HG02970 (cell line): ENCODE data around the gene ATP6AP2.
"Not testable (repeated sequence)": the region's sequence is repeated elsewhere in the genome, so short reads cannot be mapped to it uniquely, and the experiment has no call there.

ENCODE experiments used
- ATAC-seq: cut with Tn5 transposase; IDR thresholded peaks from one replicate; pipeline ENCODE4 v1.9.1; 2021; ENCODE audit warnings: mild to moderate bottlenecking, moderate library complexity, moderate number of reproducible peaks; ENCODE audit not compliant: unreplicated experiment, low FRiP score

Gene ATP6AP2, protein sequence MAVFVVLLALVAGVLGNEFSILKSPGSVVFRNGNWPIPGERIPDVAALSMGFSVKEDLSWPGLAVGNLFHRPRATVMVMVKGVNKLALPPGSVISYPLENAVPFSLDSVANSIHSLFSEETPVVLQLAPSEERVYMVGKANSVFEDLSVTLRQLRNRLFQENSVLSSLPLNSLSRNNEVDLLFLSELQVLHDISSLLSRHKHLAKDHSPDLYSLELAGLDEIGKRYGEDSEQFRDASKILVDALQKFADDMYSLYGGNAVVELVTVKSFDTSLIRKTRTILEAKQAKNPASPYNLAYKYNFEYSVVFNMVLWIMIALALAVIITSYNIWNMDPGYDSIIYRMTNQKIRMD

DNA sequence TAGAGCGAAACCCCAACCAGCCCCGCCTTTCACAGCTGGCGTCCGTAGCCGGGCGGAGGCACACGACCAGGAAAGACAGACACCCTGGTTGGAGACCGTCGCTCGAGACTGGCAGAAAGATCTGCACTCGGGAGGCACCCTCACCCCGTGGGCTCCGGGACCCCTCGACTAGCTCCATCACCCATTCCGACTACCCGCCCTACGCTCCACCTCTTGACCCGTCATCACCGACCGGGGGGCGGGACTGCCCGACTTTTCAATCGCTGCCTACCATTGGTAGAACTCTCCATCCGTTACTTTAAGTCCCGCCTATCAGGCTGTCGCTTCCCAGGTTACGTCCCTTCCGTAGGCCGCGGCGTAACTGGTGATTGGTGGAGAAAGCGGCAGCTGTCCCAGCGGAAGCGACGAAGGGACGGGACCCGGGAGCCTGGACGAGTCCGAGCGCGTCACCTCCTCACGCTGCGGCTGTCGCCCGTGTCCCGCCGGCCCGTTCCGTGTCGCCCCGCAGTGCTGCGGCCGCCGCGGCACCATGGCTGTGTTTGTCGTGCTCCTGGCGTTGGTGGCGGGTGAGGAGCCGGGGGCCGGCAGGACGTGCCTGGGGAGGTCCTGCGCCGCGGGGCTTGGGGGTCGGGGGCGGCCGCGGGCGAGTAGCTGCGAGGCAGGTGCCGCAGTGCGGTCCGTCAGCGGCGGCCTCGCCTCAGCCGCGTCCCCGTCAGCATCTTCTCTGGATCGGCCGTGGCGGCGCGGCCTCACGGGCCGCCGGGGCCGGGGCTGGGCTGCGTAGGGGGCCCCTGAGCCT, at the start of gene ATP6AP2:
Gene ATP6AP2, plus strand, starts transcription at position 434 of the 799 bp plus-strand sequence. Its CDS starts 96 bp downstream, at position 530.
- ATAC-seq: peak; percentile 95

GRCh38 chrX:40531056-40531826, 49.5 kb upstream of the ATP6AP2 start:
- ATAC-seq: no peak

- ATAC-seq: no peak
These were observed 43.5 kb upstream of the ATP6AP2 start for GRCh38 chrX:40537310-40537709.

DNA sequence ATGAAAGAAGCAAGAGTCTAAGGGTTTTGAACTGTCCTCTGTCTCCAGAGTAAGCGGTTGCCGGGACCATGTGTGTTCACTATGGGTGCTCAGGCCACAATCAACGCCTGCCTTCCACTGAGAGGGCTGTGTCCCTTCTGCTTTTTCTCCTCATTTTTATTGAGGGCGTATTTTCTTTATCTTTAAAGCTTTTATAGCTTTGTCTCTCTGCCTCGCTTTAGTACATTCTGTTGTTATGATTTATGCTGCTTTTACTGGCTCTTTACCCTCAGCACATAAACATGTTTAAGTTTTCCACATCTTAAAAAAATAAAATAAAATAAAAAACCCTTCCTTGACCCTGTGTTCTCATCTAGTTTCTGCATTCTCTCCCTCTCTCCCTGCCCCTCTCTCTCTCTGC, 42.4 kb upstream of the ATP6AP2 start:
- no peak for ATAC-seq

DNA sequence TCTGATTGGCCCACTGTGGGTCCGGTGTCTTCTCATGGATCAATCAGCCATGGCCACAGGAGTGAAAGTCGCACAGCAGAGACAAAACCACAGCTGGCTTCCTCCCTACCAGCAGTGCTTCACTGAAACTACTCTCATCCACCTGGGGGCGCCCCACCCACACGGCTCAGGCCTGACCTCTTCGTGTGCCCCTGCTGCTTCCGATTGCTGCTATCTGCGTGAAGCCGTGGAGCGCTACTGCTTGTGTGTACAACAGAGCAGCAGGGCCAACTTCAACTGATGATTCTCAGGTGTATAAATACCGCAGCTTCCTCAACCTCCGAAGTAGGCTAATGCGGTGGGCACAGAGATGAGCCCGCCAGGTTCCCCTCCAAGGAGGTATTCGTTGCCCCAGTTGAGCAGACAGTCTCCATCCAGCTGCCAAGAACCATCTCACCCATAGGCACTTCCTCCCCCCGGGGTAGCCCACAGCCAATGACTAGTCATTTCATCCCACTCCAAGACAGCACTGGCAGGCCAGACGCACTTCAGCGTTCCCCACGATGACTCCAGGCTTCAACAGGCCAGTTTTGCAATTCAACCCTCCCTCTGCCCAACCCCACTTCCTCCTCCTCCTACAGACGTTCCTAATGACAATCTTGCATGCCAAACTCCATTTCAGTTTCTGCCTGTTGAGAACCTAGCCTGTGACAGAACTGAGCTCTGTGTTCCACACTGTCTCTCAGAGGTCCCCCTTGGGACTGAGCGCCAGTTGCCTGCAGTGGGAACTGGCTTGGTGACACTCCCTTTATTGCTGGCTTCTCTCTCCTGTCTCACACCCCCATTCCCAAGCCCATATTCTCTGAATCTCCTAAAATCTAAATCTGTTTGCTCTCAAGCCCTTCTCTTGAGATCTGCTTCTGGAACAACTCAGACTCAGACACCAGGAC, 41.3 kb upstream of the ATP6AP2 start:
- no peak for ATAC-seq

- no peak for ATAC-seq
These were observed 38.6 kb upstream of the ATP6AP2 start for GRCh38 chrX:40542208-40542607.

GRCh38 chrX:40542972-40543371, 37.8 kb upstream of the ATP6AP2 start:
- ATAC-seq: no peak

GRCh38 chrX:40543661-40544328, 37.0 kb upstream of the ATP6AP2 start:
- ATAC-seq: no peak

GRCh38 chrX:40544343-40545266, 36.2 kb upstream of the ATP6AP2 start:
- no peak for ATAC-seq

DNA sequence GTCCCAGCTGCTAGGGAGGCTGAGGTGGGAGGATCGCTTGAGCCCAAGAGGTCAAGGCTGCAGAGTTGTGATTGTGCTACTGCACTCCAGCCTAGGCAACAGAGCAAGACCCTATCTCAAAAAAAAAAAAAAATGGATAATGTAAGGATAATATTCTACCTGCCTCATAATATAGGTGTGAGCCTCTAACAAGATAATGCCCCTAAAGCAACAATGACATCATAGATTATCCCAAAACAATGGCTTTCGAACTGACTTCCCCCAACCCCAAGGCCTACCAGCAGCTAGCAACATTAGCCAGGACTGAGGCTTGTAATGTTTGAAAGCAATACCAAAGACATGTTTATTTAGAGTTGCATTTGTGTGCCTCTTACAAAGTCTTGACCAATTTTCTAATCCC, 33.9 kb upstream of the ATP6AP2 start:
- no peak for ATAC-seq

GRCh38 chrX:40550066-40550465, 30.7 kb upstream of the ATP6AP2 start:
- ATAC-seq: no peak

DNA sequence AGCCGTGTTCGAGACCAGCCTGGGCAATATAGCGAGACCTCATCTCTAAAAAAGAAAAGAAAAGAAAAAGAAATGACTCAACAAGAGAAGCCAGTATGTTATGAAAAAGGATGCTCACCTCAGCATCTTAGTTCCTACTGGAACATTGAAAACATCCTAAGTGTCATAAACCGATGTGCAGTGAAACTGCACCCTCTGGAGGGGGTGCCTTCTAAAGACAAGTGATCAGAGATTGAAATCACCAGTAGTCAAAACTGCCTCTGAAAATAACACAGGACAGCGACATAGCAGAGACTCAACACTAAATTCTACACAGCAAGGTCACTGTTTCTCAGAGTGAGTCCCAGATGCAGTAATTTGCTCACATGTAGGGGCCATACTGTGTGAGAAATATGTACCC, 28.0 kb upstream of the ATP6AP2 start:
- ATAC-seq: no peak

DNA sequence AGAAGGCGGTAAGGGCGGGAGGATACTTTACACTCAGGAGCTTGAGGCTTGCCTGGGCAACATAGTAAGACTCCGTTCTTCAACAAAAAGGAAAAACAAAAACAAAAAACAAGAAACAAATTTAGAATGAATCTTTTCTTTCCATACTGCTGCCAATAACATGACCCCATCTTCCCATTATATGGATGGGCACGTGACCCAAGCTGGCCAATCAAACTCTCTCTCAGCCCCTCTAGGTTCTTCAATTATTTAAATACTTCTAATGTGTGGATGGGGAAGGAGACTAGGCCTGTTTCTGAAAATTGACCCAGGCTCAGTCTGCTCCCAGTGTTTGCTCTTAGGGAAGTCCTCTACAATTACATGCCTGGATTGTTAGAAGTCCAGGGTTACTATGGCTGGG, 22.2 kb upstream of the ATP6AP2 start:
- no peak for ATAC-seq

DNA sequence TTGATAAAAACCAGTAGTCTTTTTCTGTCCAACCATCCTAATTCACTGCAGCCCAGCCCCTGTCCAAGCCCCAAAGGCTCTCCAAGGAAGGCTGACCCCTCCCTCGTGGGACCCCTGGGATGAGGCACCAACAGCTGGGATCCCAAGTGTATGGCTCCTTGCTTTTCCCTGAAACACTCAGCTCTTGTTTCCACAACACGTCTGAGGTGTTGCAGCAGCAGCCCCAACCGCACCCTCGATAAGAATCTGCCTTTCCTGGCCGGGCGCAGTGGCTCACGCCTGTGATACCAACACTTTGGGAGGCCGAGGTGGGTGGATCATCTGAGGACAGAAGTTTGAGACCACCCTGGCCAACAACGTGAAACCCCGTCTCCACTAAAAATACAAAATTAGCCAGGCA, 17.0 kb upstream of the ATP6AP2 start:
- no peak for ATAC-seq

GRCh38 chrX:40564447-40564846, 16.3 kb upstream of the ATP6AP2 start:
- no peak for ATAC-seq

- no peak for ATAC-seq
These were observed 10.2 kb upstream of the ATP6AP2 start for GRCh38 chrX:40570346-40571093.

- not testable (repeated sequence) for ATAC-seq
These were observed 9.6 kb upstream of the ATP6AP2 start for GRCh38 chrX:40571164-40571563.

DNA sequence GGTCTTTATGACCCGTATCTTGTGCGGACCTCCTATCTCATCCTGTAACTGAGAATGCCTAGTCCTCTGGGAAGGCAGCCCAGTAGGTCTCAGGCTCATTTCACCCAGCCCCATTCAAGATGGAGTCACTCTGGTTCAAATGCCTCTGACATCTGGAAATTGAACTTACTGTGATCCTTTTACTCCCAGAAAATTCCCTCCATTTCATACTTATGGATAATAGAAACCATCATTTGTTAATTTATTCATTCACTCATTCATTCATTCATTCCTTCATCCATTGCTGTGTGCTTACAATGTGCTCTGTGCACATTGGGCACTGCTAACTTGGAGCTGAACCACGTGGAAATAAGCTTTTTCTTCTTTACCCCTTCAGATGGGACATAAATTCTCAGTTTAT, 9.2 kb upstream of the ATP6AP2 start:
- ATAC-seq: no peak
